ENCODE measurements around the gene RIPPLY3. TPM values are rescaled to one million over a fixed set of nuclear protein-coding genes. Genes with fewer than 3 reads are reported as not detected.

RIPPLY3 gene
- total RNA-seq, 2 experiments from 2014 or later = not detected

- H3K27ac ChIP-seq (ENCODE audit: low read depth, low read length, poor library complexity, severe bottlenecking) = no peak overlapping the region
- intact Hi-C loops (cut with micrococcal nuclease; ENCODE audit: unreplicated experiment) = no loop called here
- POLR2A ChIA-PET = no interaction called here
These were observed 37.3 kb downstream of the RIPPLY3 start for GRCh38 chr21:37043818-37044217.

DNA sequence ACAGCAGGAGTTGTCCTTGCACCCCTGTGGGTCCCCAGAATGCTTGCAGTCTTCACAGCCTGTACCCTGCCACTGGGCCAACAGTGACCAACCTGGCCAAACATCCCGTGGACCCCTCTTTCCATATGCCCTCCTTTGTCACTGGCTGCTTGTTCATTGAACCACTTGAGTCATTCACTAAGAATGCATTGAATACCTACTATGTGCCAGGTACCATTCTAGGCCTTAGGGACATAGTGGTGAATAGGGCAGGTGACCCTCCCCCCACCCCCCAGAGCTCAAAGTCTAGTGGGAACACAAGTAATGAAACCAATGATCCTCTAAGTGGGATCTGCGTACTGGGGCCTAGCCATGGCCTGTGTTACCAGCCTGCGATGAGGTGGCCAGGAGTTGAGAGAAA, 38.1 kb downstream of the RIPPLY3 start:
- ChIA-PET CTCF (ENCODE audit: unreplicated experiment) (no interaction called here), POLR2A (interaction anchor here (0.6 kb wide), 1 partner anchor 41 kb away, joined by 3 read pairs; no protein-coding TSS in a partner anchor)
- intact Hi-C loops (cut with micrococcal nuclease; ENCODE audit: unreplicated experiment) = no loop called here
- H3K9me3 ChIP-seq (ENCODE audit: low read length) = no peaks in the 10 kb centered on the region
- peaks cover 12% of the 10 kb centered on the region for H3K4me1 ChIP-seq (ENCODE audit: insufficient read depth, low read length, poor library complexity, severe bottlenecking)
- no peaks in the 10 kb centered on the region for H3K79me2 ChIP-seq (ENCODE audit: insufficient read depth, low read depth, low read length)
- no peak overlapping the region for H3K4me3 ChIP-seq (ENCODE audit: low read depth, low read length, poor library complexity, severe bottlenecking)
- peak overlapping the region; percentile 49; the same call in 1 of the 2 replicates for H2AFZ ChIP-seq (ENCODE audit: low read length)
- H3K9me2 ChIP-seq (ENCODE audit: insufficient read depth, low read length) = no peaks in the 10 kb centered on the region
- H3K27ac ChIP-seq (ENCODE audit: low read depth, low read length, poor library complexity, severe bottlenecking) = no peak overlapping the region
- H4K20me1 ChIP-seq (ENCODE audit: insufficient read depth, low read length) = no peaks in the 10 kb centered on the region
- 0 out of 2 replicates have a peak overlapping the region, but pooled peaks have one; percentile 17 for H3K4me2 ChIP-seq (ENCODE audit: low read length)
- no peaks in the 10 kb centered on the region for H3K36me3 ChIP-seq (ENCODE audit: insufficient read depth, low read length)
- BruUV-seq (replicated peaks) = no TSS peak
- TF ChIP-seq EZH2phosphoT487 (IDR thresholded peaks at IDR 0.05; ENCODE audit: borderline replicate concordance, low read depth, low read length) = no peak
- TF ChIP-seq, protein P1, sequence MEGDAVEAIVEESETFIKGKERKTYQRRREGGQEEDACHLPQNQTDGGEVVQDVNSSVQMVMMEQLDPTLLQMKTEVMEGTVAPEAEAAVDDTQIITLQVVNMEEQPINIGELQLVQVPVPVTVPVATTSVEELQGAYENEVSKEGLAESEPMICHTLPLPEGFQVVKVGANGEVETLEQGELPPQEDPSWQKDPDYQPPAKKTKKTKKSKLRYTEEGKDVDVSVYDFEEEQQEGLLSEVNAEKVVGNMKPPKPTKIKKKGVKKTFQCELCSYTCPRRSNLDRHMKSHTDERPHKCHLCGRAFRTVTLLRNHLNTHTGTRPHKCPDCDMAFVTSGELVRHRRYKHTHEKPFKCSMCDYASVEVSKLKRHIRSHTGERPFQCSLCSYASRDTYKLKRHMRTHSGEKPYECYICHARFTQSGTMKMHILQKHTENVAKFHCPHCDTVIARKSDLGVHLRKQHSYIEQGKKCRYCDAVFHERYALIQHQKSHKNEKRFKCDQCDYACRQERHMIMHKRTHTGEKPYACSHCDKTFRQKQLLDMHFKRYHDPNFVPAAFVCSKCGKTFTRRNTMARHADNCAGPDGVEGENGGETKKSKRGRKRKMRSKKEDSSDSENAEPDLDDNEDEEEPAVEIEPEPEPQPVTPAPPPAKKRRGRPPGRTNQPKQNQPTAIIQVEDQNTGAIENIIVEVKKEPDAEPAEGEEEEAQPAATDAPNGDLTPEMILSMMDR (conservative IDR thresholded peaks at IDR 0.05; ENCODE audit: low read length) = no peak
- DNase-seq (ENCODE audit: low spot score) = no peak

More at GRCh38 chr21:37043818-37044217, 37.3 kb downstream of the RIPPLY3 start:
- no TSS peak for BruUV-seq (replicated peaks)
- peaks cover 12% of the 10 kb centered on the region for H3K4me1 ChIP-seq (ENCODE audit: insufficient read depth, low read length, poor library complexity, severe bottlenecking)
- H3K36me3 ChIP-seq (ENCODE audit: insufficient read depth, low read length) = no peaks in the 10 kb centered on the region
- H3K9me3 ChIP-seq (ENCODE audit: low read length) = no peaks in the 10 kb centered on the region
- no peak overlapping the region for H3K4me2 ChIP-seq (ENCODE audit: low read length)
- no peak for DNase-seq (ENCODE audit: low spot score)
- CTCF ChIA-PET (ENCODE audit: unreplicated experiment) = no interaction called here
- no peak overlapping the region for H2AFZ ChIP-seq (ENCODE audit: low read length)
- H4K20me1 ChIP-seq (ENCODE audit: insufficient read depth, low read length) = no peaks in the 10 kb centered on the region
- H3K79me2 ChIP-seq (ENCODE audit: insufficient read depth, low read depth, low read length) = no peaks in the 10 kb centered on the region
- TF ChIP-seq, protein P1 (conservative IDR thresholded peaks at IDR 0.05; ENCODE audit: low read length) = no peak
- no peak for TF ChIP-seq EZH2phosphoT487 (IDR thresholded peaks at IDR 0.05; ENCODE audit: borderline replicate concordance, low read depth, low read length)
- no peak overlapping the region for H3K4me3 ChIP-seq (ENCODE audit: low read depth, low read length, poor library complexity, severe bottlenecking)
- no peaks in the 10 kb centered on the region for H3K9me2 ChIP-seq (ENCODE audit: insufficient read depth, low read length)

DNA sequence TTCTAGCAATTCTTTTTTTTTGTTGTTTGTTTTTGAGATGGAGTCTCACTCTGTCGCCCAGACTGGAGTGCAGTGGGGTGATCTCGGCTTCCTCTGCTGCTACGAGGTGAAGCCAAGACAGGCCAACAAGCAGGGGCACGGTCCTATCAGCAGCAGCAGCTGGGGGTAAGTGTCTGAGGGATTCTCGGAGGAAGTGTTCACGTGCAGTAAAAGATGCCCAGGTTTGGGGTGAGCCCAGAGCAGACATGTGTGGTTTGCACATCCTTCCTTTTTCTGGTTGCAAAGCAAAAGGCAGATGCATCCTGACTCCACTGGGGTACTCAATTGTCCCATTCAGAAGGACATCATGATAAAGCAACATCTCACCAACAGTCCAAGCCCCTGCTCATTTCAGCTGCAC, 38.6 kb downstream of the RIPPLY3 start:
- TF ChIP-seq EZH2phosphoT487 (IDR thresholded peaks at IDR 0.05; ENCODE audit: borderline replicate concordance, low read depth, low read length) = no peak
- TF ChIP-seq, protein P1 (conservative IDR thresholded peaks at IDR 0.05; ENCODE audit: low read length) = no peak
- no peaks in the 10 kb centered on the region for H3K36me3 ChIP-seq (ENCODE audit: insufficient read depth, low read length)
- H3K27ac ChIP-seq (ENCODE audit: low read depth, low read length, poor library complexity, severe bottlenecking) = no peak overlapping the region
- peaks cover 12% of the 10 kb centered on the region for H3K4me1 ChIP-seq (ENCODE audit: insufficient read depth, low read length, poor library complexity, severe bottlenecking)
- H3K4me2 ChIP-seq (ENCODE audit: low read length) = 0 out of 2 replicates have a peak overlapping the region, but pooled peaks have one; percentile 17
- H3K9me2 ChIP-seq (ENCODE audit: insufficient read depth, low read length) = no peaks in the 10 kb centered on the region
- H3K4me3 ChIP-seq (ENCODE audit: low read depth, low read length, poor library complexity, severe bottlenecking) = no peak overlapping the region
- no TSS peak for BruUV-seq (replicated peaks)
- no peaks in the 10 kb centered on the region for H3K79me2 ChIP-seq (ENCODE audit: insufficient read depth, low read depth, low read length)
- H4K20me1 ChIP-seq (ENCODE audit: insufficient read depth, low read length) = no peaks in the 10 kb centered on the region
- POLR2A ChIA-PET = no interaction called here
- DNase-seq (ENCODE audit: low spot score) = peak; percentile 49
- CTCF ChIA-PET (ENCODE audit: unreplicated experiment) = no interaction called here
- peak overlapping the region; percentile 49; the same call in 1 of the 2 replicates for H2AFZ ChIP-seq (ENCODE audit: low read length)
- no peaks in the 10 kb centered on the region for H3K9me3 ChIP-seq (ENCODE audit: low read length)
- intact Hi-C loops (cut with micrococcal nuclease; ENCODE audit: unreplicated experiment) = no loop called here
